H1 (cell line): ENCODE measurements around the gene BSPH1. TPM values are rescaled to one million over a fixed set of nuclear protein-coding genes. Genes with fewer than 3 reads are reported as not detected.

ENCODE experiments used
- CTCF ChIA-PET: fragments of 300-600 bp; sonication (Branson Sonifier 250); formaldehyde crosslinking; loops from one replicate; lab custom pipeline; 2021; ENCODE audit not compliant: partially characterized antibody; lab: Charles Lee
- POLR2A ChIA-PET: fragments of 300-600 bp; sonication (Branson Sonifier 250); formaldehyde crosslinking; loops from one replicate; lab custom pipeline; 2021; ENCODE audit warnings: inconsistent platforms; ENCODE audit not compliant: partially characterized antibody; lab: Charles Lee
- DNase-seq, 2 experiments: peaks; one replicate each; pipeline versions ENCODE4 v3.0.0 to v3.0.0-alpha.2; 2010 to 2022; ENCODE audit warnings: low spot score in 2 of 2, low read depth in 1 of 2, mixed read lengths in 1 of 2
- FAIRE-seq: peaks from 2 replicates; lab custom pipeline; 2011; peaks lifted over from hg19 to GRCh38; lab: Jason Lieb, UNC
- H2AFZ ChIP-seq: 2 replicates; pipeline ENCODE4 v1.8.1; 2012; ENCODE audit warnings: low read length, inconsistent platforms
- H2AK5ac ChIP-seq: 2 replicates; pipeline ENCODE4 v1.6.1; 2013; ENCODE audit warnings: low read depth, low read length
- H2BK120ac ChIP-seq: replicated peaks from 2 replicates; pipeline ENCODE3; 2013; ENCODE audit warnings: low read depth, low read length, inconsistent platforms
- H2BK12ac ChIP-seq: 2 replicates; pipeline ENCODE4 v1.6.1; 2013; ENCODE audit warnings: low read depth, low read length
- H2BK15ac ChIP-seq: 2 replicates; pipeline ENCODE4 v1.6.1; 2013; ENCODE audit warnings: low read length
- H2BK20ac ChIP-seq: 2 replicates; pipeline ENCODE4 v1.6.1; 2013; ENCODE audit warnings: low read length
- H2BK5ac ChIP-seq: 2 replicates; pipeline ENCODE4 v1.6.1; 2013; ENCODE audit warnings: low read depth, low read length
- H3K14ac ChIP-seq: 2 replicates; pipeline ENCODE4 v1.6.1; 2013; ENCODE audit warnings: inconsistent platforms; ENCODE audit not compliant: insufficient read length
- H3K18ac ChIP-seq: 2 replicates; pipeline ENCODE4 v1.6.1; 2013; ENCODE audit warnings: low read length; ENCODE audit errors: extremely low read depth
- H3K23ac ChIP-seq: 2 replicates; pipeline ENCODE4 v1.6.1; 2013; ENCODE audit warnings: inconsistent platforms; ENCODE audit not compliant: insufficient read length
- H3K23me2 ChIP-seq: 2 replicates; pipeline ENCODE4 v1.6.1; 2013; ENCODE audit warnings: low read depth, low read length
- H3K27ac ChIP-seq: 2 replicates; pipeline ENCODE4 v1.6.1; 2011; ENCODE audit warnings: low read depth, low read length, inconsistent platforms
- H3K27me3 ChIP-seq, 4 experiments: replicated peaks in 1 of 4; 1 replicate in 1 of 4; 2 replicates in 3 of 4; pipeline versions ENCODE4 v1.6.1 to v1.8.1; 2011 to 2013; ENCODE audit warnings: low read length in 3 of 4, mild to moderate bottlenecking in 3 of 4, inconsistent platforms in 2 of 4, mixed read lengths in 2 of 4, moderate library complexity in 1 of 4; ENCODE audit not compliant: control insufficient read depth in 3 of 4, insufficient read depth in 3 of 4; ENCODE audit errors: extremely low read depth in 1 of 4
- H3K36me3 ChIP-seq, 4 experiments: 2 replicates each; pipeline versions ENCODE4 v1.6.1 to v1.8.1; 2011 to 2013; ENCODE audit warnings: mild to moderate bottlenecking in 4 of 4, low read length in 3 of 4, moderate library complexity in 2 of 4, control low read depth in 1 of 4, inconsistent platforms in 1 of 4; ENCODE audit not compliant: insufficient read depth in 4 of 4, control insufficient read depth in 2 of 4
- H3K4ac ChIP-seq: replicated peaks from 2 replicates; pipeline ENCODE3; 2013; ENCODE audit warnings: low read length, low read depth, mixed read lengths, inconsistent platforms; ENCODE audit not compliant: insufficient read length
- H3K4me1 ChIP-seq, 4 experiments: replicated peaks in 1 of 4; 1 replicate in 1 of 4; 2 replicates in 3 of 4; pipeline versions ENCODE4 v1.6.1 to v1.8.1; 2011 to 2013; ENCODE audit warnings: low read length in 3 of 4, inconsistent platforms in 2 of 4, mixed read lengths in 1 of 4; ENCODE audit not compliant: insufficient read depth in 4 of 4, control insufficient read depth in 3 of 4
- H3K4me2 ChIP-seq, 2 experiments: 2 replicates each; pipeline versions ENCODE4 v1.6.1 to v1.8.1; 2011 to 2013; ENCODE audit warnings: low read depth in 2 of 2, low read length in 2 of 2, control low read depth in 1 of 2, inconsistent platforms in 1 of 2, mild to moderate bottlenecking in 1 of 2; ENCODE audit not compliant: insufficient read depth in 1 of 2
- H3K4me3 ChIP-seq, 4 experiments: fragments of 200-600, 300-600 bp in 1 of 4; sonication (generic), shearing (Covaris generic), sonication (Bioruptor Twin) in 1 of 4; 2 replicates each; pipeline versions ENCODE4 v1.5.1 to v1.8.1; 2011 to 2016; ENCODE audit warnings: low read length in 4 of 4, low read depth in 3 of 4, control low read depth in 2 of 4, inconsistent platforms in 2 of 4, mild to moderate bottlenecking in 2 of 4, mixed read lengths in 1 of 4, moderate library complexity in 1 of 4; ENCODE audit not compliant: insufficient read depth in 2 of 4; ENCODE audit errors: extremely low read depth in 1 of 4
- H3K56ac ChIP-seq: replicated peaks from 2 replicates; pipeline ENCODE3; 2013; ENCODE audit warnings: low read depth, mild to moderate bottlenecking, mixed read lengths, low read length, inconsistent platforms; ENCODE audit not compliant: insufficient read length
- H3K79me1 ChIP-seq: 2 replicates; pipeline ENCODE4 v1.6.1; 2013; ENCODE audit warnings: low read depth, low read length, control low read depth
- H3K79me2 ChIP-seq, 2 experiments: 2 replicates each; pipeline versions ENCODE4 v1.6.1 to v1.8.1; 2012 to 2013; ENCODE audit warnings: low read length in 2 of 2, mild to moderate bottlenecking in 2 of 2, inconsistent platforms in 1 of 2; ENCODE audit not compliant: insufficient read depth in 2 of 2, control insufficient read depth in 1 of 2
- H3K9ac ChIP-seq, 4 experiments: replicated peaks in 1 of 4; 1 replicate in 1 of 4; 2 replicates in 3 of 4; pipeline versions ENCODE4 v1.6.1 to v1.8.1; 2011 to 2013; ENCODE audit warnings: low read depth in 3 of 4, low read length in 3 of 4, control low read depth in 2 of 4, mild to moderate bottlenecking in 2 of 4, moderate library complexity in 2 of 4, inconsistent platforms in 1 of 4; ENCODE audit errors: extremely low read depth in 1 of 4
- H3K9me3 ChIP-seq, 2 experiments: 2 replicates each; pipeline versions ENCODE4 v1.6.1 to v1.8.1; 2012 to 2013; ENCODE audit warnings: mild to moderate bottlenecking in 2 of 2, moderate library complexity in 2 of 2, control low read depth in 1 of 2, inconsistent platforms in 1 of 2, low read depth in 1 of 2, low read length in 1 of 2, mixed read lengths in 1 of 2; ENCODE audit not compliant: insufficient read depth in 2 of 2
- H4K20me1 ChIP-seq, 2 experiments: replicated peaks in 1 of 2; 2 replicates each; pipeline versions ENCODE3 to v1.8.1; 2011 to 2013; ENCODE audit warnings: inconsistent platforms in 2 of 2, low read length in 2 of 2, mild to moderate bottlenecking in 1 of 2; ENCODE audit not compliant: insufficient read depth in 2 of 2, control insufficient read depth in 1 of 2
- H4K5ac ChIP-seq: 2 replicates; pipeline ENCODE4 v1.6.1; 2013; ENCODE audit warnings: low read length, low read depth, mixed read lengths, inconsistent platforms; ENCODE audit not compliant: insufficient read length
- H4K8ac ChIP-seq: 2 replicates; pipeline ENCODE4 v1.8.0; 2013; ENCODE audit warnings: mild to moderate bottlenecking, moderate library complexity, low read length, inconsistent platforms; ENCODE audit not compliant: insufficient read depth; ENCODE audit errors: extremely low read depth
- H4K91ac ChIP-seq: replicated peaks from 2 replicates; pipeline ENCODE3; 2013; ENCODE audit warnings: low read length, mixed read lengths, inconsistent platforms; ENCODE audit not compliant: insufficient read length
- JUND ChIP-seq: IDR thresholded peaks from 2 replicates; pipeline ENCODE4 v1.6.1; 2011; ENCODE audit warnings: mild to moderate bottlenecking, improper control_type of control experiment, low read length
- MAFK ChIP-seq: IDR thresholded peaks from 2 replicates; pipeline ENCODE4 v1.6.1; 2012; ENCODE audit warnings: low read depth, mild to moderate bottlenecking, improper control_type of control experiment, low read length
- POLR2AphosphoS5 ChIP-seq: IDR thresholded peaks from 2 replicates; pipeline ENCODE4 v1.6.1; 2011; ENCODE audit warnings: low read depth, low read length
- TEAD4 ChIP-seq: IDR thresholded peaks from 2 replicates; pipeline ENCODE4 v1.6.1; 2012; ENCODE audit warnings: low read depth, low read length, inconsistent platforms, mixed read lengths
- YY1 ChIP-seq: IDR thresholded peaks from 2 replicates; pipeline ENCODE4 v1.6.1; 2011; ENCODE audit warnings: low read depth, mild to moderate bottlenecking, low read length
- whole genome bisulfite sequencing, 2 experiments: shearing (Covaris generic) in 1 of 2; methylation state at CpG; one replicate each; pipeline versions ENCODE4 v1.1.6 to v1.1.7; 2013 to 2015; ENCODE audit warnings: low lambda C conversion rate in 2 of 2, mixed read lengths in 2 of 2, inconsistent platforms in 1 of 2, low coverage in 1 of 2, missing lambda C conversion rate in 1 of 2; ENCODE audit not compliant: insufficient replicate concordance in 2 of 2, insufficient coverage in 1 of 2, insufficient read length in 1 of 2; ENCODE audit errors: extremely low coverage in 1 of 2, missing lambda C conversion rate in 1 of 2; 5-methylcytosine and 5-hydroxymethylcytosine counted together
- polyA plus RNA-seq, 7 experiments: library from polyadenylated mRNA; depleted of rRNA in 3 of 7; stranded (reverse) in 5 of 7; unstranded in 2 of 7; fragments of >200 nt in 5 of 7; fragments of 200-250 nt in 2 of 7; gene quantifications; 1 replicate in 5 of 7; 2 replicates in 1 of 7; 4 replicates in 1 of 7; pipeline versions ENCODE4 v1.2.1 to v1.2.3, GENCODE V29; 2011 to 2013; ENCODE audit warnings: missing spikeins in 2 of 7, mixed read lengths in 2 of 7
- total RNA-seq: library from RNA; stranded (reverse); fragmentation: NEBNext Ultra II Directional; extraction: Animal tissue kit (Norgen Biotek cat#: 25700); gene quantifications from 2 replicates; pipeline ENCODE4 v1.2.1, GENCODE V29; 2021
- TF ChIP-seq, protein P1 (sequence below), 3 experiments: IDR thresholded peaks; 1 replicate in 2 of 3; 2 replicates in 1 of 3; pipeline versions ENCODE4 v1.5.1 to v1.6.1; 2011; ENCODE audit warnings: low read length in 3 of 3, mild to moderate bottlenecking in 3 of 3, inconsistent platforms in 2 of 3, low read depth in 1 of 3, moderate library complexity in 1 of 3; ENCODE audit not compliant: insufficient read depth in 1 of 3; ENCODE audit errors: control extremely low read depth in 1 of 3

The BSPH1 gene
- total and polyA plus RNA-seq, 2 of the 8 experiments (the other 6 are each of a cell fraction or from before 2014, with no cell fraction given): not detected

DNA sequence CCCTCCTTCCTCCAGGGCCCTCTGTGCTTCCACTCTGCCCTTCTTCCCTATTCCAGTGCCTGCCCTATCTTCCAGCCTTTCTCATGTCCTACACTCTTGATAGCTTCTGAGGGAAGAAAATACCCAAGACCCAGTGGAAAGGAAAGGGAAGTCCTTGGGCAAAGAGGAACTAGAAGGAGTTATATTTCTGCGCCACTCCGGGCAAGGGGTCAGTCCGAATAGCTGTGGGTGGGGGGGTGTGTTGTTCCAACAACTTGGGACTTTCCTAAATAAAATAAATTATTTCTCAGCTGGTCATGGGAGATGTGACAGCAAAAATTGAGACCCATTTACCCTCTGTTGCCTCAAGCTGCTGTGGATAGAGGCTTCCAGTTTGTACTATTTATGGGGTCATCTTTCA is 28.7 kb upstream of the BSPH1 start:
- Histone ChIP-seq H3K4me1 (no peaks in the 10 kb centered on the region), H4K91ac (no peak overlapping the region), H3K9me3 (no peaks in the 10 kb centered on the region), H2AFZ (no peak overlapping the region), H4K20me1 (no peaks in the 10 kb centered on the region), H3K23me2 (peaks cover 2% of the 10 kb centered on the region; the same call in 1 of the 2 replicates), H3K4me3 (no peak overlapping the region), H3K56ac (no peak overlapping the region), H3K27me3 (no peaks in the 10 kb centered on the region), H3K4ac (no peak overlapping the region), H3K9ac (no peak overlapping the region; a peak in 1 of 7 replicates), H3K79me2 (no peaks in the 10 kb centered on the region), H3K23ac (no peak overlapping the region), H2AK5ac (no peak overlapping the region), H3K27ac (no peak overlapping the region), H4K8ac (no peak overlapping the region), H3K18ac (no peak overlapping the region), H2BK15ac (no peak overlapping the region), H3K79me1 (no peaks in the 10 kb centered on the region), H4K5ac (no peak overlapping the region), H2BK5ac (no peak overlapping the region), H3K4me2 (no peak overlapping the region), H3K36me3 (no peaks in the 10 kb centered on the region), H3K14ac (no peak overlapping the region), H2BK12ac (no peak overlapping the region), H2BK120ac (no peak overlapping the region), H2BK20ac (no peak overlapping the region)
- DNase-seq: no peak
- 88% methylated on average over 3 of the region's 3 CpGs; no CpG with 5 or more reads in 1 of the 2 experiments for WGBS, 2 experiments
- no peak for TF ChIP-seq YY1
- no peak for TF ChIP-seq JUND
- TF ChIP-seq TEAD4: no peak
- TF ChIP-seq, protein P1, sequence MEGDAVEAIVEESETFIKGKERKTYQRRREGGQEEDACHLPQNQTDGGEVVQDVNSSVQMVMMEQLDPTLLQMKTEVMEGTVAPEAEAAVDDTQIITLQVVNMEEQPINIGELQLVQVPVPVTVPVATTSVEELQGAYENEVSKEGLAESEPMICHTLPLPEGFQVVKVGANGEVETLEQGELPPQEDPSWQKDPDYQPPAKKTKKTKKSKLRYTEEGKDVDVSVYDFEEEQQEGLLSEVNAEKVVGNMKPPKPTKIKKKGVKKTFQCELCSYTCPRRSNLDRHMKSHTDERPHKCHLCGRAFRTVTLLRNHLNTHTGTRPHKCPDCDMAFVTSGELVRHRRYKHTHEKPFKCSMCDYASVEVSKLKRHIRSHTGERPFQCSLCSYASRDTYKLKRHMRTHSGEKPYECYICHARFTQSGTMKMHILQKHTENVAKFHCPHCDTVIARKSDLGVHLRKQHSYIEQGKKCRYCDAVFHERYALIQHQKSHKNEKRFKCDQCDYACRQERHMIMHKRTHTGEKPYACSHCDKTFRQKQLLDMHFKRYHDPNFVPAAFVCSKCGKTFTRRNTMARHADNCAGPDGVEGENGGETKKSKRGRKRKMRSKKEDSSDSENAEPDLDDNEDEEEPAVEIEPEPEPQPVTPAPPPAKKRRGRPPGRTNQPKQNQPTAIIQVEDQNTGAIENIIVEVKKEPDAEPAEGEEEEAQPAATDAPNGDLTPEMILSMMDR (IDR thresholded peaks at IDR 0.05; ENCODE audit: control extremely low read depth in 1 of 3, insufficient read depth in 1 of 3, low read depth in 1 of 3, low read length in 3 of 3): no peak
- TF ChIP-seq MAFK: no peak
- no peak for TF ChIP-seq POLR2AphosphoS5
- POLR2A ChIA-PET: no interaction called here
- FAIRE-seq: no peak
- CTCF ChIA-PET: interaction anchor here (0.8 to 1.7 kb wide), 4 partner anchors 20 to 105 kb away, joined by 3 to 4 read pairs (median 4); no protein-coding TSS in a partner anchor
